Neural crest cell (in vitro differentiated cells): ENCODE data around the gene LIPA. TPM values are rescaled to one million over a fixed set of nuclear protein-coding genes. Genes with fewer than 3 reads are reported as not detected.

Experiments used
- DNase-seq: peaks from one replicate; pipeline ENCODE4 v3.0.0; 2021; ENCODE audit warnings: low read depth, mixed read lengths, low spot score
- H3K27ac Mint-ChIP-seq: one replicate; pipeline ENCODE4 v1.8.0; 2021; ENCODE audit warnings: mild to moderate bottlenecking, mixed read lengths; ENCODE audit not compliant: unreplicated experiment
- H3K27me3 Mint-ChIP-seq: 2 replicates; pipeline ENCODE4 v1.8.0; 2021; ENCODE audit warnings: low read depth, mild to moderate bottlenecking, mixed read lengths
- H3K36me3 Mint-ChIP-seq: 2 replicates; pipeline ENCODE4 v1.8.0; 2021; ENCODE audit warnings: low read depth, mild to moderate bottlenecking, mixed read lengths
- H3K4me1 Mint-ChIP-seq: 2 replicates; pipeline ENCODE4 v1.8.0; 2021; ENCODE audit warnings: mixed read lengths
- H3K4me3 Mint-ChIP-seq: one replicate; pipeline ENCODE4 v1.8.0; 2021; ENCODE audit warnings: mild to moderate bottlenecking, mixed read lengths
- H3K9me3 Mint-ChIP-seq: 2 replicates; pipeline ENCODE4 v1.8.0; 2021; ENCODE audit warnings: mixed read lengths
- long read RNA-seq: library from polyadenylated mRNA; unstranded; transcript quantifications from one replicate; pipeline ENCODE4 v2.0.0, GENCODE V29; 2020
- total RNA-seq: library from RNA; stranded (reverse); gene quantifications from 2 replicates; pipeline ENCODE4 v1.2.1, GENCODE V29; 2021
- TF ChIP-seq, protein P1 (sequence below): fragments of 200-600 bp; sonication (generic); conservative IDR thresholded peaks from 2 replicates; pipeline ENCODE4 v1.5.0; 2021; ENCODE audit warnings: antibody characterized with exemption, mild to moderate bottlenecking

LIPA gene
- 37.2 and 38.1 TPM in 2 replicates for total RNA-seq
- long read RNA-seq, transcript LIPA-202 (10 exons, 2,782 nt) = major isoform, 132 of 173 reads
- long read RNA-seq, partial matches to known transcripts = 9 of 173 reads
- long read RNA-seq, other reads (novel, unspliced or antisense) = 30 of 173 reads

DNA sequence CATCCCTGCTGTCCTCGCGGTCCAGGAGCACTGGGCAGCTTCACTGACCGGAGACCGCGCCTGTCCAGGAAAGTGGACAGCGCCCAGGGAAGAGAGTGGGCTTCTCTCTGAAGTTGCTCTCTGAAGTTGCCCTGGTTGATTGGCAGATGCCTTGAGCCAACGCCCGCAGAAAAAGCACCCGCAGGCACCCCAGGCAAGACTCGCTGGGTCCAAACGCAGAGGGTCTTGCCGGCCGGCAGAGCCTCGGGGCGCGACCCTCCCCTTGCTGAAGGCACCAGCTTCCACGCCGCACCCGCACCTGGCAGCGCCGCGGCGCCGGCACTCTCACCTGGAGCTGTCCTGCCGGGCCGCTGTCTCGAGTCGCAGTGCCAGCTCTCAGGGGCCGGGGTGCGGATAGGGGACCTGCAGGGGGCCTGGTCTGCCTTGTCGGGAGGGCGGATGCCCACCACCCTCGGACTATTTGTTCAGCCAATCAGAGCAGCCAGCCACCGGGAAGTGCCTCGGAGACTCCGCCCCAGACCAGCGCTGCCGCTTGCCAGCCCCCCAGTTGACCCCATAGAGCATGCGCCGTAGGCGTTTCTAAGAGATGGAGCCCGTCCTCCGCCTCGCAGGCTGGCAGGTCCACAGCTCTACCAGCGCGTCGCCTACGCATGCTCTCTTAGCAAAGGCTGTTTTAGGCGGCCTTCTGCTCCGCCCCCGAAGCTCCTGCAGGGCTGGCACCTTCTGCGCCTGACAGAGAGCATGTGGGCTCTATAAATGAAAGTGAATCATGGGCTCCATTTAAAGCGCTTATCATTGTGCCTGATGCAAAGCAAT is at the start of gene LIPA:
TSS of gene LIPA (minus strand) at position 367 of the 816 bp plus-strand sequence. CDS start 4,127 bp downstream, outside the sequence.
- DNase-seq = peak; percentile 90
- TF ChIP-seq, protein P1, sequence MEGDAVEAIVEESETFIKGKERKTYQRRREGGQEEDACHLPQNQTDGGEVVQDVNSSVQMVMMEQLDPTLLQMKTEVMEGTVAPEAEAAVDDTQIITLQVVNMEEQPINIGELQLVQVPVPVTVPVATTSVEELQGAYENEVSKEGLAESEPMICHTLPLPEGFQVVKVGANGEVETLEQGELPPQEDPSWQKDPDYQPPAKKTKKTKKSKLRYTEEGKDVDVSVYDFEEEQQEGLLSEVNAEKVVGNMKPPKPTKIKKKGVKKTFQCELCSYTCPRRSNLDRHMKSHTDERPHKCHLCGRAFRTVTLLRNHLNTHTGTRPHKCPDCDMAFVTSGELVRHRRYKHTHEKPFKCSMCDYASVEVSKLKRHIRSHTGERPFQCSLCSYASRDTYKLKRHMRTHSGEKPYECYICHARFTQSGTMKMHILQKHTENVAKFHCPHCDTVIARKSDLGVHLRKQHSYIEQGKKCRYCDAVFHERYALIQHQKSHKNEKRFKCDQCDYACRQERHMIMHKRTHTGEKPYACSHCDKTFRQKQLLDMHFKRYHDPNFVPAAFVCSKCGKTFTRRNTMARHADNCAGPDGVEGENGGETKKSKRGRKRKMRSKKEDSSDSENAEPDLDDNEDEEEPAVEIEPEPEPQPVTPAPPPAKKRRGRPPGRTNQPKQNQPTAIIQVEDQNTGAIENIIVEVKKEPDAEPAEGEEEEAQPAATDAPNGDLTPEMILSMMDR = no peak
- peaks cover 13% of the 10 kb centered on the region for H3K36me3 Mint-ChIP-seq
- peaks cover 8% of the 10 kb centered on the region for H3K9me3 Mint-ChIP-seq
- H3K27ac Mint-ChIP-seq = no peak within 1 kb of the TSS
- no peaks in the 10 kb centered on the region for H3K27me3 Mint-ChIP-seq
- peak within 1 kb of the TSS; percentile 92 for H3K4me3 Mint-ChIP-seq
- peaks cover 9% of the 10 kb centered on the region for H3K4me1 Mint-ChIP-seq

DNA sequence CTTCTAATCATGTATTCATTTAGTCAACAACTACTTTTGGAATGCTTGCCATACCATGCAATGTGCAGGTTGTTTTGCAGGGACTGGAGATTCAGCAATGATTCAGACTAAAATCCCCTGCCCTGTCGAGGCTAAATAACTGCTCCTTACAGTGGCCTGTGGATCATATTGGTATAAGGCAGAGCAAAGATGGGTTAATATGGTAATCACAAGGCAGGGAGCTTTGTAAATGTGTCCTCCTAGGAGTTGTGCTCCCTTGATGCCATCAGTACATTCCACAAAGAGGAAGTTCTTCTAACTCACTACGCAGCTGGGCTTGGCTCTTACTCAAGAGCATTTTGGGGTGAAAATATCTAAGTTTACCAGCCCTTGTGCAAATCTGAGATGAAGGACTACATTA is 49.7 kb upstream of the LIPA start:
- H3K36me3 Mint-ChIP-seq = peaks cover 6% of the 10 kb centered on the region
- no peaks in the 10 kb centered on the region for H3K27me3 Mint-ChIP-seq
- peaks cover 11% of the 10 kb centered on the region for H3K9me3 Mint-ChIP-seq
- no peak for DNase-seq
- TF ChIP-seq, protein P1 = no peak
- H3K4me3 Mint-ChIP-seq = no peak overlapping the region
- peaks cover 20% of the 10 kb centered on the region for H3K4me1 Mint-ChIP-seq
- H3K27ac Mint-ChIP-seq = no peak overlapping the region

DNA sequence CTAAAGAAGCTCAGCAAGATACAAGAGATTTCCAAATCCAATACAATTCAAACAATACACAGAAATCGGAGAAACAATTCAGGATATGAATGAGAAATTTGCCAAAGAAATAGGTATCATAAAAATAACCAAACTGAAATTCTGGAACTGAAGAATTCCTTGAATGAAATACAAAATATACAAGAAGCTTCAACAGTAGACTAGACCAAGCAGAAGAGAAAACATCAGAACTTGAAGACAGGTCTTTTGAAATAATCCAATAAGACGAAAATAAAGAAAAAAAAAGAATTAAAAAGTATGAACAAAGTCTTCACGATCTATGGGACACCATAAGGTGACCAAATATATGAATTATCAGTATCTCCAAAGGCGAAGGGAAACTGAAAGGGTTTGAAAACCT is 47.5 kb upstream of the LIPA start:
- TF ChIP-seq, protein P1 = no peak
- Mint-ChIP-seq H3K9me3 (peaks cover 11% of the 10 kb centered on the region), H3K4me3 (no peak overlapping the region), H3K36me3 (peaks cover 6% of the 10 kb centered on the region), H3K27ac (no peak overlapping the region), H3K27me3 (no peaks in the 10 kb centered on the region), H3K4me1 (peaks cover 12% of the 10 kb centered on the region)
- no peak for DNase-seq

DNA sequence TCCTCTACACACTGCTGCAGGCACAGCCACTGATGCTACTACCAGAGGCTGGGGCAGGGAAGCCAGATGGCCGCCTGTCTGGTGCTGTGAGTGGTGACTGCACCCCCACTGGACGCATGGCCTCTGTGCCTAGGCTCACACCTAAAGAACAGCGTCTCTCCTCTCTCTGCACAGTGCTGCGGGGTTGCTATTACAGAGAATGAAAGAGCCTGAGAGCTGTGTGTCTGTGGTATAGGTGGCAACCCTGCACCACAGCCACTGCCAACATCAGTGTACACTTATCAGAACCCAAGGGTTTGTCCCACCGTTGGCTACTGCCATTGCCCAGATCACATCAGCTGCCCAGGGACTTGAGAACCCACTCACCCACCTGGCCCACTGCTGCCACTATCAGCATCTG is 46.2 kb upstream of the LIPA start:
- peaks cover 6% of the 10 kb centered on the region for H3K36me3 Mint-ChIP-seq
- peak overlapping the region; percentile 83 for H3K27ac Mint-ChIP-seq
- no peaks in the 10 kb centered on the region for H3K27me3 Mint-ChIP-seq
- TF ChIP-seq, protein P1 = no peak
- peaks cover 12% of the 10 kb centered on the region for H3K4me1 Mint-ChIP-seq
- H3K4me3 Mint-ChIP-seq = no peak overlapping the region
- H3K9me3 Mint-ChIP-seq = peaks cover 11% of the 10 kb centered on the region
- DNase-seq = no peak

DNA sequence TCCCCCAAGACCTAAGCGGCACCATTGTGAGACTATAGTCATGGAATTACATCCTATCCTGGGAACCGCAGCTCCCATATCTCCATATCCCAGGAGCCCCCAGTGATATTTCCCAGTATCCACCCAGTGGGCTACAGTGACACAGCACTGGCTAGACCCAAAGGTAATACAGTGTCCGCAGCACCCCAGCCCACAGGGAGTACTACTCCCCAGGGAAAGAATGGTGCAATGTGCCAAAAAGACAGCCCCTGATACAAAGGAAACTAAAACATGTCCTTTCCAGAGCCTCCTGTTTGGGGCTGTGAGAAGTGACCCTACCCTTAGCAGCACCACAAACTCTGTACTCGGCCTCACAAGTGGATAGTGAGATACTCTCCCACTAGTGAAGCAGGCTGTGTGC is 45.8 kb upstream of the LIPA start:
- Mint-ChIP-seq H3K4me1 (peaks cover 11% of the 10 kb centered on the region), H3K9me3 (peaks cover 11% of the 10 kb centered on the region), H3K27me3 (no peaks in the 10 kb centered on the region), H3K36me3 (peaks cover 6% of the 10 kb centered on the region), H3K4me3 (no peak overlapping the region), H3K27ac (no peak overlapping the region)
- TF ChIP-seq, protein P1 = no peak
- DNase-seq = no peak
